GM21619 (cell line): ENCODE data around the gene GAA.

Source experiments
- ATAC-seq: cut with Tn5 transposase; IDR thresholded peaks from one replicate; pipeline ENCODE4 v1.9.1; 2021; ENCODE audit not compliant: unreplicated experiment

GAA gene

DNA sequence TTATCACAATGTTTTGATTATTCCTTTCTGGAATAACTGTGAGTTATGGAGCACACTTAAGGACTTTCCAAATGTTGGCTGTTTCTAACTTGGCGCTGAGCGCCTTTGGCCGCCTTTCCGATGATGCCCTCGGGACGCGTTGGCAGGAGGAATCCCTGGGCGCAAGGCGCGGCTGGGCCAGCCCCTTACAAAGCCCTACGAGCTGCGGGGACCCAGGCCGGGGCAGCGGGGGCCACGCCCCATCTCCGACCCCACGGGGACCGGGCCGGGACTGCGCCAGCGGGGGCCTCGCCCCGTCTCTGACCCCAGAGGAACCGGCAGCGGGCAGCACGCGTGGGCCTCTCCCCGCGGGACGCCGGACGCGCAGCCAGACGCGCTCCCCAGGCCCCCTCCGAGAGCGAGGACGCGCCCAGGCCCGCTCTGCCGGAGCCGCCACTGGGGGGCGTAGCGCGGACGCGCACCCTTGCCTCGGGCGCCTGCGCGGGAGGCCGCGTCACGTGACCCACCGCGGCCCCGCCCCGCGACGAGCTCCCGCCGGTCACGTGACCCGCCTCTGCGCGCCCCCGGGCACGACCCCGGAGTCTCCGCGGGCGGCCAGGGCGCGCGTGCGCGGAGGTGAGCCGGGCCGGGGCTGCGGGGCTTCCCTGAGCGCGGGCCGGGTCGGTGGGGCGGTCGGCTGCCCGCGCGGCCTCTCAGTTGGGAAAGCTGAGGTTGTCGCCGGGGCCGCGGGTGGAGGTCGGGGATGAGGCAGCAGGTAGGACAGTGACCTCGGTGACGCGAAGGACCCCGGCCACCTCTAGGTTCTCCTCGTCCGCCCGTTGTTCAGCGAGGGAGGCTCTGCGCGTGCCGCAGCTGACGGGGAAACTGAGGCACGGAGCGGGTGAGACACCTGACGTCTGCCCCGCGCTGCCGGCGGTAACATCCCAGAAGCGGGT, at the start of gene GAA:
Gene GAA (plus strand): TSS at position 571 of the 935 bp plus-strand sequence. CDS start 3,006 bp downstream, outside the sequence.
- peak; percentile 55 for ATAC-seq

DNA sequence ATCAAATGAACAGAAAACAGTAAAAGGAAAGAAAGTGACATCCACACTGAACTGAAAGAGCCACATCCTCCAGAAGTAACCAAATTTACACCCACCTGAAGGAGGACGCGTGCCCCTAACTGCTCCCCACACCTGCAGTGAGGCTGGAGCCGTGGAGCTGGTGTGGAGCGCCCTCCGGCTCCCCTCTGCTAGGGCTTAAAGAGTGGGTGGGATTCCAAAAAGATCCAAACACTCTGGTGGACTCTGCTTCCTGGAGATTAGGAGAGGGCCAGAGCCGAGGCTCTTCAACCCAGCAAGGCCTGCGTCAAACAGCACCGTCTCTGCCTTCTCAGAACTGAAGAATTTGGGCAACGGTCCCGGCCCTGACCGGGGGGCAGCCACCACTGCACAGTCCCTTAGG, 49.7 kb upstream of the GAA start:
- no peak for ATAC-seq

GRCh38 chr17:80053102-80053501, 48.3 kb upstream of the GAA start:
- ATAC-seq: no peak

DNA sequence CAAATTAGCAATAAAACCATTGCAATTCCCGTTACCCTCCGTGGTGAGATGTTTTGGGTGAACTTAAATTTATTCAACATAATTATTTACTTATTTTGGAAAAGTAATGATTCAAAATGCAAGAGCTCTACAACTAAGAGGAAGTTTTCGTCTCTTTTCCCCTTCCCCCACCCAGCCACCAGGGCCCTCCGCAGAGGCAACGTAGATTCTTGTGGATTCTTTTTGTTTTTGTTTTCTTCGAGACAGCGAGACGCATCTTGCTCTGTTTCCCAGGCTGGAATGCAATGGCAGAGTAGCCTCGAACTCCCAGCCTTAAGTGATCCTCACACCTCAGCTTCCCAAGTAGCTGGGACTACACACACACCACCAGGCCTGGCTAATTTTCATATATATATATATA, 45.8 kb upstream of the GAA start:
- no peak for ATAC-seq

GRCh38 chr17:80058311-80058955, 42.9 kb upstream of the GAA start:
- no peak for ATAC-seq

DNA sequence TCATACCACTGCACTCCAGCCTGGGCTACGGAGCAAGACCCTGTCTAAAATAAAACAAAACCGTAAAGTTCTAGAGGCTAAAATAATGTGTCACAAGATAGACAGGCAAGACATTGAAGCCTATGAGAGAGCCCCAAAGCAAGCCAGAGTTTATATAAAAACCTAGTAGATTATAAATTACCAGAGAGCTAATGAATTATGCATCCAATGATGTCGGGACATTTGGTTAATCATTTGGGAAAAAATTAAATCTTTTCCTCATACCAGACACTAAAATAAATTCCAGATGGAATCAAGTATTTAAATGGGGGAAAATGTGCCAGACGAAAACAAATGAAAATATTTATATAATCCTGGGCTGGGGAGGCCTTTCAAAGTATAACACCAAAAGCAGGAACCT, 40.7 kb upstream of the GAA start:
- no peak for ATAC-seq

DNA sequence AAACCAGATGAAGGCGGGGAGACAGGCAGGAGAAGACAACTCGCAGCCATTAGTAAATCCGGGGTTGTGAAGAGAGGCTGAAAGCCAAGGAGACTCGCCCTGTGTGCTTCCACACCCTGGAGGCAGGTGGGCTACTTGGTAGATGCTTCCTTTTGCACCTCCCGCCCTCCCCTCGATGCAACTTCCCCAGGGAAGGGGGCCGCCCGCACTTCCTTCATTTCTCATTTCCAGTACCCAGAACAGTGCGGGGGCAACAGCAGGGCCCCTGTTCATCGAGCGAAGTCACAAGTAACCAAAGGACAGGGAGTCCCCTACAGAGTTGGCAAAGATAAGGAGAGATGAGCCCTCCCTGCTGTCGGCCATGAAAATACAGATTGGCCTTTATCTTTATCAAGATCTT, 40.0 kb upstream of the GAA start:
- no peak for ATAC-seq

DNA sequence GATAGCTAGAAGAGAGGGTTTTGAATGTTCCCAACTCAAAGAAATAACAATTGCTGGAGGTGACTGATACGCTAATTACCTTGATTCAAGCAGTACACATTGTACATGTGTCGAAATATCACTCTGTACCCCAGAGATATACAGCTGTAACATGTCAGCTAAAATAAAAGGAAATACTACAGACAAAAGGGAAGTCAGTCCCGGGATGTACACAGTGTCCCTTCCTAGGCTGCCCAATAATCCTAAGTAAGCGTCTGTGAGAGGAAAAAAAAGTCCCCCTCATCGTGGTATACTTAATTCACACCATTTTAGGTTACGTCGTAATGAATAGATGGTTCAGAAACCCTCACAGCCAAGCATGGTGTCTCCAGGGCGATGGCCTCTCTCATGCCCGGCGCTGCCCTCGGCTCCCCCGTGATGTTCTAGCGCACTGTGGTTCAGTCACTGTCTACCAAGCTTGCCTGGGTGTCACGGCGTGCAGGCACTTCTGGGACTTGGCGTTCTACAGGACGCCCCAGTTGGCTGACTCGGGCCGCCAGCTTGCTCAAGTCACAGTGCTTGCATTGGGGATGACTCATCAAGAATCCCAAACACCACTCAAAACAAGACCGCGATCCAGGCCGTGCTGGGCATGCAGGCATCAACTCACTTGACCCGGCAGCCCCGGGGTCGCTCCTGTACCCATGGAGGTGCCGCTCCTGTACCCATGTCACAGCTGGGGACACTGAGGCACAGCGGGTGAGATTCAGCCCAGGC, 37.4 kb upstream of the GAA start:
- ATAC-seq: no peak

GRCh38 chr17:80064696-80065095, 36.7 kb upstream of the GAA start:
- no peak for ATAC-seq

GRCh38 chr17:80065478-80066170, 35.8 kb upstream of the GAA start:
- ATAC-seq: no peak

GRCh38 chr17:80067393-80067986, 33.9 kb upstream of the GAA start:
- no peak for ATAC-seq

- ATAC-seq: no peak
Measured at GRCh38 chr17:80068301-80069222, 32.8 kb upstream of the GAA start.

DNA sequence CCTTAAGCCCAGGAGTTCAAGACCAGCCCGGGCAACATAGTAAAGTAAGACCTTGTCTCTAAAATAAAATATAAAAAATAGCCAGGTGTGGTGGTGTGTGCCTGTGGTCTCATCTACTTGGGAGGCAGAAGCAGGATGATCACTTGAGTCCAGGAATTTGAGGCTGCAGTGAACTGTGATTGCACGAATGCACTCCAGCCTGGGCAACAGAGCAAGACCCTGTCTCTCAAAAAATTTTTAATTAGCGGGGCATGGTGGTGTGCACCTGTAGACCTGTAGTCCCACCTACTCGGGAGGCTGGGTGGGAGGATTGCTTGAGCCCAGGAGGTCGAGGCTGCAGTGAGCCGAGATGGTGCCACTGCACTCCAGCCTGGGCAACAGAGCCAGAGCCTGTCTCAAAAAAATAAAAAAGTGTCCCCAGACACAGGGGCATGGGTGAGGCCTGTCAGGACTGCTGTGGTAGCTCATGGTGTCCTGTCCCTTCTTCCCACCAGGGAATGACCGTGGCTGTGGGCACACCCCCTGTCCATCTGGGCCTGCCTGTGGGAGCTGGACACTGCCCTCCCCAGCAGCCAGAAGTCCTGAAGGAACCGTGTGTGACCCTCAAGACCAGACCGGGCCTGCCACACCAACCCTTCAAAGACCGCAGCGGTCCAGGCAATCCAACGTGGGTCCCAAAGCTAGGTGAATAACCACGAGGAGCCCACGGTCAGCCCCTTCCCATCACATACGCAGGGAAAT, 30.8 kb upstream of the GAA start:
- ATAC-seq: no peak

DNA sequence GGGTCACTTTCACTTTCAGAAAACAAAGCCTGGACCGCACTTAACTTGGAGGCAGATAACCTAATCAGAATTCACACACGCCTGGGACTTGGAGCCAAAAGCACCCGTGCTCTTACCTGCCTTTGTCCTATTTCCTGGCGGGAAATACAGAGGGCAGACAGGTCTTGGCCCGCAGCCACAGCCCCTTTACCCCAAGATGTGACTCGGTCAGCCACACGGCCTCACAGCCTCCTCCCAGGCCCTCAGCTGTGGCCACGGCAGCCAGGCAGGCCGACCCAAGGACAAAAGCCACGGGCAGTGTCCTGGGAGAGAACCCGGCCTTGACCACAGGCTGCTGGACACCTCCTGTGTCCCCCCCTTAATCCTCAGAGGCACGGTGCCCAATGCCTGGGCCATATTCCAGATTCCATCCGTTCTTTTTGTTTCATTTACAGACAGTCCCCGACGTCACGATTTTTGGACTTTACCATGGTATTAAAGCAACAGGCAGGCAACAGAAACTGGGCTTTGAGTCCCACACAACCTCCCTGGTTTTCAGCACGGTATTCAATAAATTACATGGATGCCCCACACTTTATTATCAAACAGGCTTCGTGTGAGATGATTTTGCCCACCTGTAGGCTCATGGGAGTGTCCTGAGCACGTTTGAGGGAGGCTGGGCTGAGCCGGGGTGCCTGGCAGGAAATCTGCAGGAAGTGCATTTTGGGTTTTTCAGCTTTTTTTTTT, 30.1 kb upstream of the GAA start:
- no peak for ATAC-seq

DNA sequence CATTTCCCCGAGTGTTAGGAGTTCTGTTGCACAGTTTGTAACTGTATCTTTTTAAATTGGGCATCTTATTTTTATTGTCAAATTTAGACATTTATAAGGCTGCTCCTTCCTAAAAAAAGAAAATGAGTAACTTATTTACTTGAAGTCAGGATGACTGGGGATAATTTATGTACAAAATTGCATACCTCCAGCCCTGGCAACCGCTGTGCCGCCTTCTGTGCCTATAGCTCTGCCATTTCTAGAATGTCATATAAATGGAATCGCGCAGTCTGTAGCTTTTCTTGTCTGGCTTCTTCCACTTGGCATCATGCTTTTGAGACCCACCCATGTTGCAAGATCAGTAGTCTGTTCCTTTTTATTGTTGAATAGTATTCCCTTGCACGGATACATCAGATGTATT, 29.0 kb upstream of the GAA start:
- ATAC-seq: no peak

- no peak for ATAC-seq
Measured at GRCh38 chr17:80080081-80080480, 21.3 kb upstream of the GAA start.

GRCh38 chr17:80081596-80081995, 19.8 kb upstream of the GAA start:
- no peak for ATAC-seq

- no peak for ATAC-seq
Measured at GRCh38 chr17:80082403-80083135, 18.8 kb upstream of the GAA start.
